ENCODE measurements around the gene RTN3. TPM values are rescaled to one million over a fixed set of nuclear protein-coding genes. Genes with fewer than 3 reads are reported as not detected.

The RTN3 gene
- total and polyA plus RNA-seq, 9 of the 15 experiments (the other 6 are each of a cell fraction or from before 2014, with no cell fraction given), result 41.6 to 169 (median 93.5) TPM

DNA sequence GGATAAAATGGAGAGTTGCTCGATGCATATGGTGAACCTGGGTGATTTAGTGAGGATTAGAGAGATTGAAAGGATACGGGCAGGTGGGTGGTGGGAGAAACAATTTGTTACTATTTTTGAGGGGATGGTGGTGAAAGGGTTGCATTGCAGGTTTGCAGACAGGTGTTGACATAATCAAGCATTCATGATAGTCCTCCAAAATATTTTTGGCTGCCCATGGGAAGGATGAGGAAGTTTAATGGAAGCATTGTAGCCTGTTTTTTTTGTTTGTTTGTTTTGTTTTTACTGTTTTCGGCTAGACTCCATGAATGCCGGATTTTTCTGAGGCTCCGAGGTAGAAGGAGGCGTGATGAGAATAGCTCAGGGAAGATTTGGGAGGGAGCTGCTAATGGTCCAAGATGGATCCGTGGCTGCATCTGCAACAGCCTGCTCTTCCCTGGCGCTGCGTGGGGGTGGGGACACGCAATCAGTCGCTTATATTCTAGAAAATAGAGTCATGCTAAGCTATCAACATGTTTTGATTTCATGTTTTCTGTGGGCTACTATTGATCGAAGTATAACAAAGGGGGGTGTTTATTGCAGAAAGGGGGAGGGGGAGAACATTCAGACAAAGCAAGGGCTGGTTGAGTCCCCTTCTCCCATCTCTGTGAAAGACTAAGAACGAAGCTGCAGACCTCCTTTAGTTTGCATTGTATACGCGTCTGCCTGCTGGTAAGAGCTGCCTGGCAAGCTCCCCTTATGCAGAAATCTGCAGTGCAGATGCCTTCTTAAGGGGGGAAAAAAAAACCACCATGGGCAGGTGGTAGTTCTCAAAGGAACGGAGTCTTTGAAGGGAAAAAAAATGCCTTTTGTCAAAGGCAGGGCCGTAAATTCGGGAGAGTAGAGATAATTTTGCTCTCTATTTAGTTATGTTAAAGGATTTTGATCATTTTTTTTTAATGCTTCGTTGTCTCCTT, 1.0 kb downstream of the RTN3 start:
- Histone ChIP-seq H3K27ac (ENCODE audit: extremely low read depth, low read depth, low read length) (peak overlapping the region; percentile 94), H3K9ac (ENCODE audit: insufficient read depth in 1 of 2, low read depth in 2 of 2, low read length in 2 of 2) (peak overlapping the region; percentile 84 to 97), H3K4me2 (ENCODE audit: insufficient read depth, low read length) (peak overlapping the region; percentile 96), H2AFZ (ENCODE audit: low read depth, low read length) (peak overlapping the region; percentile 89), H3K4me1 (replicated peaks in 1 of 2; ENCODE audit: control insufficient read depth in 2 of 2, insufficient read depth in 2 of 2, low read length in 2 of 2) (peaks cover 25 to 35% of the 10 kb centered on the region in 2 experiments), H3K79me2 (ENCODE audit: control insufficient read depth, insufficient read depth, low read length) (peaks cover 59% of the 10 kb centered on the region), H3K36me3 (ENCODE audit: control insufficient read depth, insufficient read depth, low read length) (peaks cover 14% of the 10 kb centered on the region; the same call in 1 of the 3 replicates), H3K9me3 (replicated peaks; ENCODE audit: control insufficient read depth, insufficient read depth, low read depth, low read length) (no peaks in the 10 kb centered on the region), H4K20me1 (replicated peaks; ENCODE audit: control insufficient read depth, insufficient read depth, low read length) (peaks cover 9% of the 10 kb centered on the region), H3K27me3 (ENCODE audit: control insufficient read depth in 2 of 2, insufficient read depth in 2 of 2, low read length in 2 of 2) (no peaks in the 10 kb centered on the region), H3K9me1 (ENCODE audit: control insufficient read depth, insufficient read depth, low read length) (no peaks in the 10 kb centered on the region), H3K4me3 (peak overlapping the region; percentile 94)
- no peak for FAIRE-seq
- ATAC-seq, result peak; percentile 31
- intact Hi-C loops (cut with micrococcal nuclease) (loop anchor here (5.0 kb wide), 1 partner anchor 55 kb away; no protein-coding TSS in a partner anchor), in situ Hi-C loops (cut with MboI) (no loop called here)
- DNase-seq (ENCODE audit: extremely low read depth in 1 of 4, low spot score in 3 of 4), result peak; percentile 30 to 53 (median 40)
- ChIA-PET CTCF (ENCODE audit: low intra/inter-chr PET ratio) (no interaction called here), POLR2A (interaction anchor here (0.6 to 5.9 kb wide), 14 partner anchors 8 to 1109 kb away, joined by 3 to 46 read pairs (median 5); partner anchors contain the start of genes ATL3 and EEF1G)
- under 1% methylated on average over 19 of the region's 19 CpGs for WGBS (ENCODE audit: insufficient coverage, low coverage, missing lambda C conversion rate)
- no TSS peak for BruUV-seq (replicated peaks)
- TF ChIP-seq, protein P1, sequence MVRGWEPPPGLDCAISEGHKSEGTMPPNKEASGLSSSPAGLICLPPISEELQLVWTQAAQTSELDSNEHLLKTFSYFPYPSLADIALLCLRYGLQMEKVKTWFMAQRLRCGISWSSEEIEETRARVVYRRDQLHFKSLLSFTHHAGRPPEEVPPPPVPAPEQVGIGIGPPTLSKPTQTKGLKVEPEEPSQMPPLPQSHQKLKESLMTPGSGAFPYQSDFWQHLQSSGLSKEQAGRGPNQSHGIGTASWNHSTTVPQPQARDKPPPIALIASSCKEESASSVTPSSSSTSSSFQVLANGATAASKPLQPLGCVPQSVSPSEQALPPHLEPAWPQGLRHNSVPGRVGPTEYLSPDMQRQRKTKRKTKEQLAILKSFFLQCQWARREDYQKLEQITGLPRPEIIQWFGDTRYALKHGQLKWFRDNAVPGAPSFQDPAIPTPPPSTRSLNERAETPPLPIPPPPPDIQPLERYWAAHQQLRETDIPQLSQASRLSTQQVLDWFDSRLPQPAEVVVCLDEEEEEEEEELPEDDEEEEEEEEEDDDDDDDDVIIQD (CRISPR knock-in tag; IDR thresholded peaks at IDR 0.05), result no peak
- TF ChIP-seq, protein P2, sequence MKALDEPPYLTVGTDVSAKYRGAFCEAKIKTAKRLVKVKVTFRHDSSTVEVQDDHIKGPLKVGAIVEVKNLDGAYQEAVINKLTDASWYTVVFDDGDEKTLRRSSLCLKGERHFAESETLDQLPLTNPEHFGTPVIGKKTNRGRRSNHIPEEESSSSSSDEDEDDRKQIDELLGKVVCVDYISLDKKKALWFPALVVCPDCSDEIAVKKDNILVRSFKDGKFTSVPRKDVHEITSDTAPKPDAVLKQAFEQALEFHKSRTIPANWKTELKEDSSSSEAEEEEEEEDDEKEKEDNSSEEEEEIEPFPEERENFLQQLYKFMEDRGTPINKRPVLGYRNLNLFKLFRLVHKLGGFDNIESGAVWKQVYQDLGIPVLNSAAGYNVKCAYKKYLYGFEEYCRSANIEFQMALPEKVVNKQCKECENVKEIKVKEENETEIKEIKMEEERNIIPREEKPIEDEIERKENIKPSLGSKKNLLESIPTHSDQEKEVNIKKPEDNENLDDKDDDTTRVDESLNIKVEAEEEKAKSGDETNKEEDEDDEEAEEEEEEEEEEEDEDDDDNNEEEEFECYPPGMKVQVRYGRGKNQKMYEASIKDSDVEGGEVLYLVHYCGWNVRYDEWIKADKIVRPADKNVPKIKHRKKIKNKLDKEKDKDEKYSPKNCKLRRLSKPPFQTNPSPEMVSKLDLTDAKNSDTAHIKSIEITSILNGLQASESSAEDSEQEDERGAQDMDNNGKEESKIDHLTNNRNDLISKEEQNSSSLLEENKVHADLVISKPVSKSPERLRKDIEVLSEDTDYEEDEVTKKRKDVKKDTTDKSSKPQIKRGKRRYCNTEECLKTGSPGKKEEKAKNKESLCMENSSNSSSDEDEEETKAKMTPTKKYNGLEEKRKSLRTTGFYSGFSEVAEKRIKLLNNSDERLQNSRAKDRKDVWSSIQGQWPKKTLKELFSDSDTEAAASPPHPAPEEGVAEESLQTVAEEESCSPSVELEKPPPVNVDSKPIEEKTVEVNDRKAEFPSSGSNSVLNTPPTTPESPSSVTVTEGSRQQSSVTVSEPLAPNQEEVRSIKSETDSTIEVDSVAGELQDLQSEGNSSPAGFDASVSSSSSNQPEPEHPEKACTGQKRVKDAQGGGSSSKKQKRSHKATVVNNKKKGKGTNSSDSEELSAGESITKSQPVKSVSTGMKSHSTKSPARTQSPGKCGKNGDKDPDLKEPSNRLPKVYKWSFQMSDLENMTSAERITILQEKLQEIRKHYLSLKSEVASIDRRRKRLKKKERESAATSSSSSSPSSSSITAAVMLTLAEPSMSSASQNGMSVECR (CRISPR knock-in tag; IDR thresholded peaks at IDR 0.05), result no peak
- TF ChIP-seq HLTF (IDR thresholded peaks at IDR 0.05), result 0 out of 2 replicates have a peak, but pooled peaks have one; percentile 45
- peak; percentile 80 for TF ChIP-seq ZEB2 (IDR thresholded peaks at IDR 0.05)
- TF ChIP-seq HDGF (IDR thresholded peaks at IDR 0.05), result peak; percentile 18; the same call in 1 of the 2 replicates
- peak in 1 of 2 experiments; percentile 28; a peak in 1 of 4 replicates for TF ChIP-seq SIN3A (IDR thresholded peaks at IDR 0.05; ENCODE audit: borderline replicate concordance in 2 of 2, control insufficient read depth in 1 of 2, low read depth in 2 of 2, low read length in 2 of 2)
- TF ChIP-seq KAT7 (CRISPR knock-in tag; IDR thresholded peaks at IDR 0.05; ENCODE audit: borderline replicate concordance), result peak; percentile 17; the same call in 1 of the 2 replicates
- TF ChIP-seq DIDO1 (tag; IDR thresholded peaks at IDR 0.05; ENCODE audit: low read depth), result no peak
- 0 out of 2 replicates have a peak, but pooled peaks have one; percentile 23 for TF ChIP-seq SNIP1 (IDR thresholded peaks at IDR 0.05; ENCODE audit: low read depth)
- TF ChIP-seq, protein P3, sequence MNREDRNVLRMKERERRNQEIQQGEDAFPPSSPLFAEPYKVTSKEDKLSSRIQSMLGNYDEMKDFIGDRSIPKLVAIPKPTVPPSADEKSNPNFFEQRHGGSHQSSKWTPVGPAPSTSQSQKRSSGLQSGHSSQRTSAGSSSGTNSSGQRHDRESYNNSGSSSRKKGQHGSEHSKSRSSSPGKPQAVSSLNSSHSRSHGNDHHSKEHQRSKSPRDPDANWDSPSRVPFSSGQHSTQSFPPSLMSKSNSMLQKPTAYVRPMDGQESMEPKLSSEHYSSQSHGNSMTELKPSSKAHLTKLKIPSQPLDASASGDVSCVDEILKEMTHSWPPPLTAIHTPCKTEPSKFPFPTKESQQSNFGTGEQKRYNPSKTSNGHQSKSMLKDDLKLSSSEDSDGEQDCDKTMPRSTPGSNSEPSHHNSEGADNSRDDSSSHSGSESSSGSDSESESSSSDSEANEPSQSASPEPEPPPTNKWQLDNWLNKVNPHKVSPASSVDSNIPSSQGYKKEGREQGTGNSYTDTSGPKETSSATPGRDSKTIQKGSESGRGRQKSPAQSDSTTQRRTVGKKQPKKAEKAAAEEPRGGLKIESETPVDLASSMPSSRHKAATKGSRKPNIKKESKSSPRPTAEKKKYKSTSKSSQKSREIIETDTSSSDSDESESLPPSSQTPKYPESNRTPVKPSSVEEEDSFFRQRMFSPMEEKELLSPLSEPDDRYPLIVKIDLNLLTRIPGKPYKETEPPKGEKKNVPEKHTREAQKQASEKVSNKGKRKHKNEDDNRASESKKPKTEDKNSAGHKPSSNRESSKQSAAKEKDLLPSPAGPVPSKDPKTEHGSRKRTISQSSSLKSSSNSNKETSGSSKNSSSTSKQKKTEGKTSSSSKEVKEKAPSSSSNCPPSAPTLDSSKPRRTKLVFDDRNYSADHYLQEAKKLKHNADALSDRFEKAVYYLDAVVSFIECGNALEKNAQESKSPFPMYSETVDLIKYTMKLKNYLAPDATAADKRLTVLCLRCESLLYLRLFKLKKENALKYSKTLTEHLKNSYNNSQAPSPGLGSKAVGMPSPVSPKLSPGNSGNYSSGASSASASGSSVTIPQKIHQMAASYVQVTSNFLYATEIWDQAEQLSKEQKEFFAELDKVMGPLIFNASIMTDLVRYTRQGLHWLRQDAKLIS (CRISPR knock-in tag; IDR thresholded peaks at IDR 0.05), result peak; percentile 33; the same call in 1 of the 2 replicates

Data from K562 (cell line).